ENCODE measurements around the gene VRK2. TPM values are rescaled to one million over a fixed set of nuclear protein-coding genes. Genes with fewer than 3 reads are reported as not detected.

Gene VRK2
- polyA plus RNA-seq, 3 donors = 13.5 to 31.6 (median 21.4) TPM

- intact Hi-C loops (cut with micrococcal nuclease) = no loop called here
- Mint-ChIP-seq H3K36me3 (peaks cover 0 to 4% of the 10 kb centered on the region in 2 donors), H3K4me1 (no peaks in the 10 kb centered on the region), H3K4me3 (no peak overlapping the region), H3K9me3 (peaks cover 0 to 11% (median 6%) of the 10 kb centered on the region in 7 donors), H3K27me3 (ENCODE audit: low read depth in 3 of 3) (no peaks in the 10 kb centered on the region), H3K27ac (no peak overlapping the region)
- no CpG with 5 or more reads among the region's 1 CpG for WGBS (ENCODE audit: insufficient coverage)
- Histone ChIP-seq H4K20me1 (ENCODE audit: insufficient read depth, low read length) (no peaks in the 10 kb centered on the region), H3K4me3 (replicated peaks in 1 of 3; ENCODE audit: low read depth in 2 of 3, low read length in 3 of 3) (no peak overlapping the region), H3K27me3 (ENCODE audit: control insufficient read depth in 2 of 2, insufficient read depth in 2 of 2, low read length in 2 of 2) (no peaks in the 10 kb centered on the region), H2AFZ (ENCODE audit: insufficient read depth, low read depth, low read length, poor library complexity, severe bottlenecking) (no peak overlapping the region), H3K9ac (ENCODE audit: insufficient read depth, low read length, poor library complexity, severe bottlenecking) (no peak overlapping the region), H3K9me3 (replicated peaks in 1 of 2; ENCODE audit: control insufficient read depth in 1 of 2, insufficient read depth in 1 of 2, low read length in 2 of 2) (peaks cover 0 to 6% of the 10 kb centered on the region in 2 donors), H3K4me1 (ENCODE audit: control insufficient read depth in 1 of 2, insufficient read depth in 2 of 2, low read length in 2 of 2) (no peaks in the 10 kb centered on the region), H3K79me2 (ENCODE audit: insufficient read depth, low read length) (no peaks in the 10 kb centered on the region), H3K27ac (ENCODE audit: low read depth in 1 of 2, low read length in 2 of 2) (no peak overlapping the region), H3K4me2 (replicated peaks; ENCODE audit: extremely low read depth, low read length, poor library complexity, severe bottlenecking) (no peak overlapping the region), H3K36me3 (replicated peaks in 1 of 2; ENCODE audit: control insufficient read depth in 1 of 2, insufficient read depth in 2 of 2, low read length in 2 of 2) (no peaks in the 10 kb centered on the region)
- TF ChIP-seq, protein P1, sequence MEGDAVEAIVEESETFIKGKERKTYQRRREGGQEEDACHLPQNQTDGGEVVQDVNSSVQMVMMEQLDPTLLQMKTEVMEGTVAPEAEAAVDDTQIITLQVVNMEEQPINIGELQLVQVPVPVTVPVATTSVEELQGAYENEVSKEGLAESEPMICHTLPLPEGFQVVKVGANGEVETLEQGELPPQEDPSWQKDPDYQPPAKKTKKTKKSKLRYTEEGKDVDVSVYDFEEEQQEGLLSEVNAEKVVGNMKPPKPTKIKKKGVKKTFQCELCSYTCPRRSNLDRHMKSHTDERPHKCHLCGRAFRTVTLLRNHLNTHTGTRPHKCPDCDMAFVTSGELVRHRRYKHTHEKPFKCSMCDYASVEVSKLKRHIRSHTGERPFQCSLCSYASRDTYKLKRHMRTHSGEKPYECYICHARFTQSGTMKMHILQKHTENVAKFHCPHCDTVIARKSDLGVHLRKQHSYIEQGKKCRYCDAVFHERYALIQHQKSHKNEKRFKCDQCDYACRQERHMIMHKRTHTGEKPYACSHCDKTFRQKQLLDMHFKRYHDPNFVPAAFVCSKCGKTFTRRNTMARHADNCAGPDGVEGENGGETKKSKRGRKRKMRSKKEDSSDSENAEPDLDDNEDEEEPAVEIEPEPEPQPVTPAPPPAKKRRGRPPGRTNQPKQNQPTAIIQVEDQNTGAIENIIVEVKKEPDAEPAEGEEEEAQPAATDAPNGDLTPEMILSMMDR (IDR thresholded peaks at IDR 0.05) = no peak
- no peak for DNase-seq
These were observed 27.4 kb upstream of the VRK2 start for GRCh38 chr2:58019229-58019628.

DNA sequence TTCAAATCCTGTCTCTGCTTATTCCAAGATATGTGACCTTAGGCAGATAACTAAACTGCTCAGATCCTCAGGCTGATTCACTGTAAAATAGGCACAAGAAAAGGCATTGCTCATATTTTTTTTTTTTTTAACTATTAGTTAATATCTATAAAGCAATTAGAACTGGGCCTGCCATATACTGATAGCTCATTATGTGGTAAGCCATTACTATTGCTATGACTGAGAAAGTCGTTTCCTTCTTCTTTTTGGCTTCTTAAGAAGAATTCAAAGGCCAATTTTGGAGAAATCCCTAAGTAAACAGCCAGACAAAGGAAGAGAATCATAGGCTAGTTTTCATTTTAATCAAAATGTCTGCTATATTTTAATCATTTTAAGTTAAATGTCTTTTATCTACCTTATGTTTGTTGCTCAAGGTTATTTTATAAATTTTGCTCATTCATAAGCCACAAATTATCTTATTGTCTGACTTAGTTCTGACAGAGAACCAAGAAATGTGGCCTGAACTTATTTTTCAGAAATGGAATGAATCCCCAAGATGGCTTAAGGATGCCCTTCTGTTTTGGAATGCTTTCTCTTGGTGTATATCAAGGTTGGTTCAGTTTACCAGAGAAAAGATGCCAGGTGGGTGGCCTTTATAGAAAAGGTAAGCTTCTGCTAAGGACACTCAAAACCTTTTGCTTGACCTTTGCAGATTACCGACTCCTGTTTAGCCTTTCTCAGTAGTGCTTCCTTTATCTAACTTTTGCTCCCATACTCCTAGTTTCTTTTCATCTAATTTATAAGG is 21.3 kb upstream of the VRK2 start:
- TF ChIP-seq, protein P1 (IDR thresholded peaks at IDR 0.05) = no peak
- DNase-seq = no peak
- H3K4me1 Mint-ChIP-seq = no peaks in the 10 kb centered on the region
- no peaks in the 10 kb centered on the region for H3K9me3 ChIP-seq (replicated peaks in 1 of 2; ENCODE audit: control insufficient read depth in 1 of 2, insufficient read depth in 1 of 2, low read length in 2 of 2)
- no peak overlapping the region for H3K9ac ChIP-seq (ENCODE audit: insufficient read depth, low read length, poor library complexity, severe bottlenecking)
- intact Hi-C loops (cut with micrococcal nuclease) = no loop called here
- H3K79me2 ChIP-seq (ENCODE audit: insufficient read depth, low read length) = no peaks in the 10 kb centered on the region
- no peaks in the 10 kb centered on the region for H3K27me3 ChIP-seq (ENCODE audit: control insufficient read depth in 2 of 2, insufficient read depth in 2 of 2, low read length in 2 of 2)
- no peak overlapping the region for H3K4me2 ChIP-seq (replicated peaks; ENCODE audit: extremely low read depth, low read length, poor library complexity, severe bottlenecking)
- H3K27ac Mint-ChIP-seq = no peak overlapping the region
- H3K27ac ChIP-seq (ENCODE audit: low read depth in 1 of 2, low read length in 2 of 2) = no peak overlapping the region
- H3K27me3 Mint-ChIP-seq (ENCODE audit: low read depth in 3 of 3) = peaks cover 0 to 1% (median 0%) of the 10 kb centered on the region in 3 donors
- H3K9me3 Mint-ChIP-seq = peaks cover 0 to 3% (median 0%) of the 10 kb centered on the region in 7 donors
- no peaks in the 10 kb centered on the region for H4K20me1 ChIP-seq (ENCODE audit: insufficient read depth, low read length)
- WGBS (ENCODE audit: insufficient coverage) = 100% methylated on average over 1 of the region's 2 CpGs
- no peaks in the 10 kb centered on the region for H3K36me3 ChIP-seq (replicated peaks in 1 of 2; ENCODE audit: control insufficient read depth in 1 of 2, insufficient read depth in 2 of 2, low read length in 2 of 2)
- no peak overlapping the region for H2AFZ ChIP-seq (ENCODE audit: insufficient read depth, low read depth, low read length, poor library complexity, severe bottlenecking)
- peaks cover 0 to 4% of the 10 kb centered on the region in 2 donors for H3K36me3 Mint-ChIP-seq
- H3K4me3 Mint-ChIP-seq = no peak overlapping the region
- H3K4me3 ChIP-seq (replicated peaks in 1 of 3; ENCODE audit: low read depth in 2 of 3, low read length in 3 of 3) = no peak overlapping the region
- no peaks in the 10 kb centered on the region for H3K4me1 ChIP-seq (ENCODE audit: control insufficient read depth in 1 of 2, insufficient read depth in 2 of 2, low read length in 2 of 2)

Measured in CD14-positive monocyte (primary cell).